ENCODE data around the gene SERPINE3.

GRCh38 chr13:51324714-51325420 lies 14.6 kb upstream of the SERPINE3 start:
- TF ChIP-seq YY1 (IDR thresholded peaks at IDR 0.05) (no peak), MAX (IDR thresholded peaks at IDR 0.05) (no peak), TAF1 (conservative IDR thresholded peaks at IDR 0.05) (no peak), RAD21 (IDR thresholded peaks at IDR 0.05) (no peak), SP1 (IDR thresholded peaks at IDR 0.05) (no peak), GABPA (IDR thresholded peaks at IDR 0.05 in 1 of 2, conservative IDR thresholded peaks at IDR 0.05 in 1 of 2) (no peak), ZBTB33 (IDR thresholded peaks at IDR 0.05) (no peak), JUND (IDR thresholded peaks at IDR 0.05) (no peak), EGR1 (IDR thresholded peaks at IDR 0.05; ENCODE audit: low read depth in 2 of 2) (no peak), RXRA (IDR thresholded peaks at IDR 0.05) (no peak)
- TF ChIP-seq, protein P1, sequence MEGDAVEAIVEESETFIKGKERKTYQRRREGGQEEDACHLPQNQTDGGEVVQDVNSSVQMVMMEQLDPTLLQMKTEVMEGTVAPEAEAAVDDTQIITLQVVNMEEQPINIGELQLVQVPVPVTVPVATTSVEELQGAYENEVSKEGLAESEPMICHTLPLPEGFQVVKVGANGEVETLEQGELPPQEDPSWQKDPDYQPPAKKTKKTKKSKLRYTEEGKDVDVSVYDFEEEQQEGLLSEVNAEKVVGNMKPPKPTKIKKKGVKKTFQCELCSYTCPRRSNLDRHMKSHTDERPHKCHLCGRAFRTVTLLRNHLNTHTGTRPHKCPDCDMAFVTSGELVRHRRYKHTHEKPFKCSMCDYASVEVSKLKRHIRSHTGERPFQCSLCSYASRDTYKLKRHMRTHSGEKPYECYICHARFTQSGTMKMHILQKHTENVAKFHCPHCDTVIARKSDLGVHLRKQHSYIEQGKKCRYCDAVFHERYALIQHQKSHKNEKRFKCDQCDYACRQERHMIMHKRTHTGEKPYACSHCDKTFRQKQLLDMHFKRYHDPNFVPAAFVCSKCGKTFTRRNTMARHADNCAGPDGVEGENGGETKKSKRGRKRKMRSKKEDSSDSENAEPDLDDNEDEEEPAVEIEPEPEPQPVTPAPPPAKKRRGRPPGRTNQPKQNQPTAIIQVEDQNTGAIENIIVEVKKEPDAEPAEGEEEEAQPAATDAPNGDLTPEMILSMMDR (IDR thresholded peaks at IDR 0.05; ENCODE audit: low read depth, low read length, missing input control): no peak
- TF ChIP-seq, protein P2, sequence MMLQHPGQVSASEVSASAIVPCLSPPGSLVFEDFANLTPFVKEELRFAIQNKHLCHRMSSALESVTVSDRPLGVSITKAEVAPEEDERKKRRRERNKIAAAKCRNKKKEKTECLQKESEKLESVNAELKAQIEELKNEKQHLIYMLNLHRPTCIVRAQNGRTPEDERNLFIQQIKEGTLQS (IDR thresholded peaks at IDR 0.05): no peak
